ENCODE data around the gene MT1M.
A peak's percentile ranks its signal among the peaks of the same experiment; 100 is the strongest.
"Not testable (repeated sequence)": the region's sequence is repeated elsewhere in the genome, so short reads cannot be mapped to it uniquely, and the experiment has no call there.

The MT1M gene

GRCh38 chr16:56652600-56652999, 20.1 kb downstream of the MT1M start:
- no peak for DNase-seq

- no peak for DNase-seq
These were observed 20.8 kb downstream of the MT1M start for GRCh38 chr16:56653218-56653617.

- DNase-seq = peak; percentile 50
These were observed 25.3 kb downstream of the MT1M start, which contains the start of gene MT1F for GRCh38 chr16:56657555-56658326. MT1F (plus strand) TSS chr16:56657959; CDS start chr16:56658059, 100 bp downstream.

DNA sequence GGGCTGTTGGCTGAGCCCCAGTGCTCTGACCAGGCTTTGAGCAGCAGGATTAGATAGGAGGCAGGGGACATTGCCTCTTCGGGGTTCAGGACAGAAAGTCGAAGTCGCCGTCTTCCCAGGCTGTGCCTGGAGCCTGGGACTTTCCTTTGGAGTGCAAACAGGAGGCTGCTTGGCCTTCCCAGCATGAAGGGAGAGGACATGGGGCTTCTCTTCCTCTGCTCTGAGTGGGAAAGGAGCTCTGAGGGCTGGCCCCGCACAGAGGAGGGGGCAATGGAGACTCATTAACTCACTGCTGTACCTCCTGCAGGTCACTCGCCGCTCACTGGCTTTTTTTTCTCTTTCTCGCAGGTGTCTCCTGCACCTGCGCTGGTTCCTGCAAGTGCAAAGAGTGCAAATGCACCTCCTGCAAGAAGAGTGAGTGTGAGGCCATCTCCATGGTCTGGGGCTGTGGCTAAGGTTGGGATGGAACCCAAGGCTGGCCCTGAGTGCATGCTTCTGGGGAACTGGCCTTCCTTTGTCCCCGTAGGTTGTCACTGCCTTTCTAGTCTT, 25.9 kb downstream of the MT1M start:
- DNase-seq = no peak

DNA sequence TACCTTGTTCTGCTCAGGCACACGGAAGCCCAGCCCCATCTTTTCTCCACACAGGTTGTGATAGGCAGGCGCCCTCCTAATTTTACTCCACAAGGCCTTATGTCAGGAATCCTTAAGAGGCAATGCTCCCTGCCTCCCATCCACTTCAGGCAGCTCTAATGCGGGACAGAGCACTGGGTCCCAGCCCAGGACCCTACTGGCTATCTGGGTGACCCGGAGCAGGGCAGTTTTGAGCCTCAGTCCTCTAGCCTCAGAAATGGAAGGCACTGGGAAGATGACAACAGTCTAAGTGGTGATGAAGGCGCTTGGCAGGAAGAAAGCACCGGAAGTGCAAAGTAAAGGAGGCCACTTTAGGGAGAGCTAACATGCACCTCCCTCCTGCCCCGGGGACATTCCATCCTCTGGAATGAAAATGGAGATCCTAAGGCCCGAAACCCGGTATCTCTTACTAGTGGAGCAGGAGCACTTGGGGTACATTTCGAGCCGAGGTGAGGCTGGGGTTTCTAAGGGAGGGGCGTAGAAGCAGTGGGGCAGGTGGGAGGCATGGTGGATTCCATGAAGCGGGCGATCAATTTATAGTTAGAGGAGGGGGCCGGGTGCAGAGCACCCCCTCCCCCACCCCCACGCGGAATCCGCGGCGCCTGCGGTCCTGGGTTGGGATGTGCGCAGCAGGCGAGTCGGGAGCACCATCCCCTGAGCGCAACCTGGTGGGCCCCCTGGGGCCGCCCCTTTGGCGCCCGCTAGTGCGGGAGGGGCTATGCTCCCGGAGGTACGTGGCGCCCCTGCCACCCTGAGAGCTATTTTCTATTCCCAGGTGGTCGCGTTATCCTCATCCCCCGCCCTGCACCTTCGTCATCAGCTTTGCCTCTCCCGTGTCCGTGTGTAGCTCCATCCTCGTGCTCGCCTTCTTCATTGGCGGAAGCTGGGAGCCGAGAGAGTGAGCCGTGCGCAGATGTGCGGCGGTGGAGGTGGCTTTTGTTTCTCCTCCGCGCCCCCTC, 30.2 kb downstream of the MT1M start:
- DNase-seq = peak; percentile 41

- no peak for DNase-seq
These were observed 32.0 kb downstream of the MT1M start for GRCh38 chr16:56664506-56664905.

DNA sequence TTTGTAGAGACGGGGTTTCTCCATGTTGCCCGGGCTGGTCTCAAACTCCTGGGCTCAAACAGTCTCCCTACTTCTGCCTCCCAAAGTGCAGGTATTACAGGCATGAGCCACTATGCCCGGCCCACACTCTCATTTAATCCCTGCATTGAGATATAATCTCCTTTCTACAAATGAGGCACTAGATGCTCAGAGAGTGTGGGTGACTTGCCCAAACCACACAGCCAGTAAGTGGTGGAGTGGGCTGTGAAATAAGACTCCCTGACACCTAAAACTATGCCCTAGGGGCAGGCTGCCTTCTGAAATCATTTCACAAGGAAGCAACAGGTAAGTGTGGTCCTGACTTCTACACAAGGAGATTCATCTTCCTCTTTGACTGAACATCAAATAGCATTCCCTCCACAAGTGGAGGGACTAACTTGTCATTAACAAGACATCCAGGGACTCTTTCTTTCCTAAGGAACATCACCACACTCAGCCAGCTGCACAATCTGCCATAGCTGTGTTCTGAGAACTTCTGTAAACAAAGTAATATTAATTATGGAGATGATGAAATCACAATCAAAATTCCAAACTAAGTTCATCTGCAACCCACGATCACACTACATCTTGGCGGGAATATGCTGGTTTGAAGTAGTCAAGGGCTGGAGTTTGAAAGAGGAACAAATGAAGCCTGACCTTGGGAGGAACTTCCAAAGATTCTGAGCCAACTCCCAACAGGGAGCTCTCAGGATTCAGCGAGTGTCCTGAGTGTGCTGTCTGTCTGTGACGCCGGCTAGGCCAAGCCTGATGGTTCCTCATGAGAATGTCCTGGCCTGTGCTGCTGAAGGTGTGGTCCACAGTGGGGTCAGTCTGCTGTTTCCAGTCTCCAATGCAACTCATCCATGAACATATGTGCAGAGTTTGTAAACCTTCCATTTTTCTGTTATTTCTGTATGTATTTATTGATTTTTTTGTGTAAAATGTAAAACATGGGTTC, 33.1 kb downstream of the MT1M start:
- DNase-seq = not testable (repeated sequence)

DNA sequence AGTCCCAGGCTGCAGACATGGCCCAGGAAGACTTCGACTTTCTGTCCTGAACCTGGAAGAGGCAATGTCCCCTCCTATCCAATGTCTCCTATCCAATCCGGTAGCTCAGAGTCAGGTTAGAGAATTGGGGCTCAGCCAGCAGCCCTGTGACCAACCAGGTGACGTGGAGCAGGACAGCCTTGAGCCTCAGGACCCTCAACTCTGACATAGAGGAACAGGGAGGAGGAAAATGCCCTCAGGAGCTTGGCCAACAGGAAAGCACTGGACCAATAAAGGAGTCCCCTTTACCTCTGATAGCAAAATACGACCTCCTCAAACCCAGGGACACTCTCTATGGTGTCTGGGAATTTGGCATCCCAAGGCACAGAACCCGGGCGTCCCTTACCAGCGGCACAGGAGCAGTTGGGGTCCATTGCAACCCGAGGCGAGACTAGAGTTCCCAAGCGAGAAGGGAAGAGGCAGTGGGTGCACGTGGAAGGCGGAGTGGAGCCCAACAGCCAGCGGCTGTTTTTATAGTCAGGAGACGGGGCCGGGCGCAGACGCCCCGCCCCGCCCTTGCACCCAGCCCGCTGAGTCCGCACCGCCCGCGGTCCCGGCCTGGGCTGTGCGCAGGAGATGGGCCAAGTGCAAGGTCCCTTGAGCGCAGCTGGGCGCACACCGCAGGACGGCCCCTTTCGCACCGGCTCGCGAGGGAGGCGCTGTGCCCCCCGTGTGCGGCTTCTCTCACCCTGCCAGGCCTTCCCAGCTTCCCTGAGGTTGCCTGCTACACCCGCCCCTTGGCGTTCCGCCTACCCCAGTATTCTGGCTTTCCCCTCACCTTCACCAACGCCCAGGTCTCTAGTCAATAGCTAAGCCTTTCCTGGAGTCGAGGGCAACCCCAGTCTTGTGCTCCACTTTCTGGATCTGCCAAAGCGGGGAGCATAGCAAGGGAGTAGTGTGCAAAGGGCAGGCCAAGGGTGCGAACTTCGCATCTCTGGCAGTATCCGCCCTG, 35.4 kb downstream of the MT1M start, which contains the start of gene MT1G:
Gene MT1G, minus strand, starts transcription at position 485 of the 991 bp plus-strand sequence. Its CDS starts 72 bp downstream, at position 413.
- DNase-seq = peak; percentile 50

- peak; percentile 36 for DNase-seq
These were observed 36.8 kb downstream of the MT1M start, which contains the start of gene MT1H for GRCh38 chr16:56669005-56669839. MT1H (plus strand) TSS chr16:56669814; CDS start chr16:56669885, 71 bp downstream.

DNA sequence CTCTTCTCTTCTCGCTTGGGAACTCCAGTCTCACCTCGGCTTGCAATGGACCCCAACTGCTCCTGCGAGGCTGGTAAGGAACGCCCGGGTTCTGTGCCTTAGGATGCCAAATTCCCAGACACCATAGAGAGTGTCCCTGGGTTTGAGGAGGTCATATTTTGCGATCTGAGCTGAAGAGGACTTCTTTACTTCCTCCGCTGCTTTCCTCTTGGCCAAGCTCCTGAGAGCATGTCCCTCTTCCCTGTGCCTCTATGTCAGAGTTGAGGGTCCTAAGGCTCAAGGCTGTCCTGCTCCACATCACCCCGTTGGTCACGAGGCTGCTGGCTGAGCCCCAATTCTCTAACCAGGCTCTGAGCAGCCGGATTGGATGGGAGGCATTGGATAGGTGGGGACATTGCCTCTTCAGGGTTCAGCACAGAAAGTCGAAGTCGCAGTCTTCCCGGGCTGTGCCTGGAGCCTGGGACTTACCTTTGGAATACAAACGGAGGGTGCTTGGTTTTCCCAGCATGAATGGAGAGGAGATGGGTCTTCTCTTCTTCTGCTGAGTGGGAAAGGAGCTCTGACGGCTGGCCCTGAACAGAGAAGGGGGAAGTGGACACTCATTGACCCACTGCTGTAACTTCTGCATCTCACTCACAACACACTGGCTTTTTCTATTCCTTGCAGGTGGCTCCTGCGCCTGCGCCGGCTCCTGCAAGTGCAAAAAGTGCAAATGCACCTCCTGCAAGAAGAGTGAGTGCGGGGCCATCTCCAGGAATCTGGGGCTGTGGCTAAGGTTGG, 37.6 kb downstream of the MT1M start:
- DNase-seq = no peak

DNA sequence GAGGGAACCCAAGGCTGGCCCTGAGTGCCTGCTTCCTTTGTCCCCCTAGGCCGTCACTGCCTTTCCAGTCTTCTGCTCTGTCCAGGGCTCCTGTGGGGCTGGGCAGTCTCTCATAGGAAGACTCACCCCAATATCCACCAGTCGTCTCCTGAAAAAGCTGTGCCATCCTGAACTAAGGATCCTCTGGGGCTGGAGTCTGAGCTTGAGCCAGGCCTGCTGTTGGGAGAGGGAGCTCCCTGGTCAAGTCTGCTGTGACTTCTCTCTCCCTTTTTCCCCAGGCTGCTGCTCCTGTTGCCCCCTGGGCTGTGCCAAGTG, 38.1 kb downstream of the MT1M start:
- DNase-seq = no peak

DNA sequence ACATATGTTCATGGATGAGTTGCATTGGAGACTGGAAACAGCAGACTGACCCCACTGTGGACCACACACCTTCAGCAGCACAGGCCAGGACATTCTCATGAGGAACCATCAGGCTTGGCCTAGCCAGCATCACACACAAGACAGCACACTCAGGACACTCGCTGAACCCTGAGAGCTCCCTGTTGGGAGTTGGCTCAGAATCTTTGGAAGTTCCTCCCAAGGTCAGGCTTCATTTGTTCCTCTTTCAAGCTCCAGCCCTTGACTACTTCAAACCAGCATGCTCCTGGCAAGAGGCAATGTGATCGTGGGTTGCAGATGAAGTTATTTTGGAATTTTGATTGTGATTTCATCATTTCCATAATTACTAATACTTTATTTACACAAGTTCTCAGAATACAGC, 39.2 kb downstream of the MT1M start:
- not testable (repeated sequence) for DNase-seq

GRCh38 chr16:56672171-56672570, 39.7 kb downstream of the MT1M start:
- not testable (repeated sequence) for DNase-seq

DNA sequence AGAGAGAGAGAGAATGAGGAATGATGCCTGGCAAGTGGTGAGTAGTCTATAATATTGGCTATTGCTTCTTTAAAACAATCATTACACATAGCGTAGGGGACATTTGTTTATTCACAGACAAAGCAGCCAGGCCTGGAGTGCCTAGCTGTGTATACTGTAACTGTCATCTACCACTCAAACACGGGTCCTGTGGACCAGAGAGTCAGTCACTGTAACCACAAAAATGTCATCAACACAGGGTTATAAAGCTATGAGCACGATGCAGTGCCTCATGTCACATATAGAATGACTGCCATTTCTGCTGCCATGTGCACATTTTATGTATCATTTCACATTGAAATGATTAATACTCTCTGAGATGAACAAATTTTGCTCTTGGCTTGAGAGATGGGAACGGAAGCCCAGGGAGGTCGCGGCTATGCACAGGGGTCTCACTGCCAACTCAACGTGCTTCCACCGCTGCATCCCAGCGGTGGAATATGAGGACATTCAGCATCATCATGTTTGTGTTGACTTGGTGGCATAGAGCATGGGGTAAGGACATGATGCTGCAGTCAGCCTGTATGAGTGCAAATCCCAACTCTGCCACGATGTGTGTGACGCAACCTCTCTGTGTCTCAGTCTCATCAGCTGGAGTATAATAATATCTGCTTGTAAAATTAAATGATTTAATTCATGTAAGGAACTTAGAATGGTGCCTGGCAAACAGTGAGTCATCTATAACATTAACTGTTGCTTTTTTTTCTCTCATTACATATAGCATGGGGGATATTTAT, 40.5 kb downstream of the MT1M start:
- no peak for DNase-seq

- DNase-seq = peak; percentile 37
These were observed 41.5 kb downstream of the MT1M start for GRCh38 chr16:56673921-56674320.

GRCh38 chr16:56674570-56674969, 42.1 kb downstream of the MT1M start:
- DNase-seq = not testable (repeated sequence)

GRCh38 chr16:56675685-56676210, 43.3 kb downstream of the MT1M start:
- DNase-seq = peak; percentile 47

DNA sequence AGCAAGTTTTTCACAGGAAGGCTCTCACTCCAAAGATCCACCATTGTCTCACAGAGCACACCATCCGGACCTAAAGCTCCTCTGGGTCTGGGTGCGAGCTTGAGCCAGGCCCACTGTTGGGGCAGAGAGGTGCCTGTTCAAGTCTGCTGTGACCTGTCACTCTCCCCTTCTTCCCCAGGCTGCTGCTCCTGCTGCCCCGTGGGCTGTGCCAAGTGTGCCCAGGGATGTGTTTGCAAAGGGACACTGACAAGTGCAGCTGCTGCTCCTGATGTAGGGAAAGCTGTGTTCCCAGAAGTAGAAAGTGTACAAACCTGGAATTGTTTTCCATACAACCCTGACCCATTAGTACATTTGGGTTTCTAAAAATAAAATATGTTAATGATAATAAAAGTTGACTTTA, 45.0 kb downstream of the MT1M start:
- no peak for DNase-seq

All from stimulated activated CD4-positive, alpha-beta T cell treated with anti-CD3 and anti-CD28 coated beads, Interleukin-1b, Interleukin-23, amount 100 ng/mL, for 48 hours (primary cell).